HepG2 (cell line): ENCODE measurements around the gene RHBDL1. TPM values are rescaled to one million over a fixed set of nuclear protein-coding genes. Genes with fewer than 3 reads are reported as not detected.

Source experiments
- ATF6 ChIP-seq: sonication (generic); formaldehyde crosslinking; conservative IDR thresholded peaks from 2 replicates; pipeline ENCODE4 v1.4.0; 2020; ENCODE audit warnings: missing genetic modification reagents
- ATF7 ChIP-seq, 2 experiments: fragments of 450-650 bp in 1 of 2; sonication (generic) in 1 of 2; formaldehyde crosslinking in 1 of 2; IDR thresholded peaks; 2 replicates each; pipeline versions ENCODE4 v1.4.0 to v1.6.1; 2016 to 2020; ENCODE audit warnings: antibody characterized with exemption in 1 of 2, mild to moderate bottlenecking in 1 of 2, missing genetic modification reagents in 1 of 2
- CEBPB ChIP-seq: IDR thresholded peaks from 2 replicates; pipeline ENCODE4 v1.6.1; 2011; ENCODE audit warnings: low read depth, low read length, improper control_type of control experiment, borderline replicate concordance
- MAZ ChIP-seq, 2 experiments: sonication (generic) in 1 of 2; formaldehyde crosslinking in 1 of 2; IDR thresholded peaks; 2 replicates each; pipeline versions ENCODE4 v1.5.0 to v1.6.1; 2012 to 2020; ENCODE audit warnings: low read depth in 2 of 2, mild to moderate bottlenecking in 2 of 2, borderline replicate concordance in 1 of 2, improper control_type of control experiment in 1 of 2, low read length in 1 of 2, missing genetic modification reagents in 1 of 2, moderate library complexity in 1 of 2
- NBN ChIP-seq: fragments of 450-650 bp; conservative IDR thresholded peaks from 2 replicates; pipeline ENCODE4 v1.6.1; 2017
- NRL ChIP-seq: sonication (generic); formaldehyde crosslinking; IDR thresholded peaks from 2 replicates; pipeline ENCODE4 v1.5.0; 2020; ENCODE audit warnings: missing genetic modification reagents, mild to moderate bottlenecking, moderate library complexity, borderline replicate concordance
- RFX3 ChIP-seq: IDR thresholded peaks from 2 replicates; pipeline ENCODE4 v1.6.1; 2016; ENCODE audit warnings: missing biosample characterization, missing genetic modification reagents
- RXRA ChIP-seq: sonication (generic); formaldehyde crosslinking; IDR thresholded peaks from 2 replicates; pipeline ENCODE4 v1.5.1; 2020; ENCODE audit warnings: missing genetic modification reagents
- SMAD3 ChIP-seq: sonication (generic); formaldehyde crosslinking; IDR thresholded peaks from 2 replicates; pipeline ENCODE4 v1.4.0; 2020; ENCODE audit warnings: missing genetic modification reagents
- TEF ChIP-seq: sonication (generic); formaldehyde crosslinking; IDR thresholded peaks from 2 replicates; pipeline ENCODE4 v1.5.0; 2020; ENCODE audit warnings: missing genetic modification reagents
- TFE3 ChIP-seq: IDR thresholded peaks from 2 replicates; pipeline ENCODE4 v1.6.1; 2016
- ZNF20 ChIP-seq: sonication (generic); formaldehyde crosslinking; IDR thresholded peaks from 2 replicates; pipeline ENCODE4 v1.4.0; 2020; ENCODE audit warnings: mild to moderate bottlenecking, moderate library complexity, missing genetic modification reagents
- ZNF510 ChIP-seq: sonication (generic); formaldehyde crosslinking; IDR thresholded peaks from 2 replicates; pipeline ENCODE4 v1.4.0; 2020; ENCODE audit warnings: low read depth, mild to moderate bottlenecking, missing genetic modification reagents
- ZNF660 ChIP-seq: sonication (generic); formaldehyde crosslinking; IDR thresholded peaks from 2 replicates; pipeline ENCODE4 v1.5.1; 2020; ENCODE audit warnings: mild to moderate bottlenecking, low read depth, missing genetic modification reagents, borderline replicate concordance
- ZNF687 ChIP-seq: sonication (generic); formaldehyde crosslinking; IDR thresholded peaks from 2 replicates; pipeline ENCODE4 v1.5.1; 2020; ENCODE audit warnings: mild to moderate bottlenecking, missing genetic modification reagents, moderate library complexity
- ZNF691 ChIP-seq: sonication (generic); formaldehyde crosslinking; IDR thresholded peaks from 2 replicates; pipeline ENCODE4 v1.4.0; 2020; ENCODE audit warnings: missing genetic modification reagents, low read depth, mild to moderate bottlenecking, borderline replicate concordance
- ZNF775 ChIP-seq: sonication (generic); formaldehyde crosslinking; IDR thresholded peaks from 2 replicates; pipeline ENCODE4 v1.4.0; 2020; ENCODE audit warnings: missing genetic modification reagents, mild to moderate bottlenecking, moderate library complexity, borderline replicate concordance
- polyA plus RNA-seq, 8 experiments: library from polyadenylated mRNA; depleted of rRNA in 3 of 8; stranded (reverse) in 7 of 8; unstranded in 1 of 8; fragments of >200 nt; fragmentation: Illumina TruSeq in 4 of 8; extraction: Trizol in 4 of 8; gene quantifications; 2 replicates each; pipeline versions ENCODE4 v1.2.1 to v1.2.3, GENCODE V29; 2011 to 2016; ENCODE audit warnings: low read depth in 4 of 8, missing spikeins in 1 of 8, mixed read lengths in 1 of 8; ENCODE audit not compliant: insufficient read depth in 1 of 8
- total RNA-seq, 5 experiments: library from RNA; depleted of rRNA; stranded (reverse); fragments of >200 nt; fragmentation: Illumina TruSeq; extraction: Trizol; gene quantifications; 2 replicates each; pipeline ENCODE4 v1.2.3, GENCODE V29; 2016; ENCODE audit warnings: low read depth in 1 of 5

The RHBDL1 gene
- total and polyA plus RNA-seq, 2 of the 13 experiments (the other 11 are each of a cell fraction or from before 2014, with no cell fraction given), result 1.8 to 3.8 TPM

- no peak for TF ChIP-seq ATF7 (IDR thresholded peaks at IDR 0.05)
- no peak for TF ChIP-seq ATF7 (CRISPR knock-in tag; IDR thresholded peaks at IDR 0.05)
- TF ChIP-seq MAZ (IDR thresholded peaks at IDR 0.05; ENCODE audit: borderline replicate concordance, low read depth, low read length), result no peak
- TF ChIP-seq MAZ (CRISPR knock-in tag; IDR thresholded peaks at IDR 0.05; ENCODE audit: low read depth), result peak; percentile 47; the same call in 1 of the 2 replicates
- no peak for TF ChIP-seq NBN
- no peak; the same call in 1 of the 2 replicates for TF ChIP-seq NRL (CRISPR knock-in tag)
- TF ChIP-seq CEBPB, result no peak
- no peak for TF ChIP-seq SMAD3 (CRISPR knock-in tag)
- TF ChIP-seq TFE3 (CRISPR knock-in tag), result no peak
- TF ChIP-seq ZNF20 (CRISPR knock-in tag), result no peak
- no peak for TF ChIP-seq ZNF510 (CRISPR knock-in tag)
- no peak for TF ChIP-seq ATF6 (CRISPR knock-in tag)
- TF ChIP-seq ZNF687 (CRISPR knock-in tag), result peak; percentile 78
- no peak for TF ChIP-seq ZNF691
- peak; percentile 56; the same call in 1 of the 2 replicates for TF ChIP-seq RXRA
- TF ChIP-seq ZNF775 (CRISPR knock-in tag), result no peak
- no peak for TF ChIP-seq RFX3 (CRISPR knock-in tag)
- no peak for TF ChIP-seq TEF
- TF ChIP-seq ZNF660 (CRISPR knock-in tag), result no peak
Observed at GRCh38 chr16:714558-715476, 39.3 kb downstream of the RHBDL1 start, which contains the start of gene METRN (continued).
